Endodermal cell (in vitro differentiated cells): Measurements from ENCODE around the gene GSE1. TPM values are rescaled to one million over a fixed set of nuclear protein-coding genes. Genes with fewer than 3 reads are reported as not detected.

Experiments
- DNase-seq: peaks from one replicate; pipeline ENCODE4 v3.0.0-alpha.2; 2017
- H3K27ac ChIP-seq: 2 replicates; pipeline ENCODE4 v1.5.1; 2013; ENCODE audit warnings: mild to moderate bottlenecking, low read depth, low read length, moderate library complexity
- H3K27me3 ChIP-seq: 2 replicates; pipeline ENCODE4 v1.6.1; 2013; ENCODE audit warnings: mild to moderate bottlenecking, low read length, moderate library complexity; ENCODE audit not compliant: insufficient read depth, control insufficient read depth, poor library complexity, severe bottlenecking
- H3K36me3 ChIP-seq: 2 replicates; pipeline ENCODE4 v1.7.0; 2013; ENCODE audit warnings: mild to moderate bottlenecking, low read length, moderate library complexity; ENCODE audit not compliant: control insufficient read depth, insufficient read depth
- H3K4me1 ChIP-seq: one replicate; pipeline ENCODE4 v1.7.0; 2013; ENCODE audit warnings: low read length; ENCODE audit not compliant: control insufficient read depth, insufficient read depth
- H3K4me3 ChIP-seq: 2 replicates; pipeline ENCODE4 v1.5.1; 2013; ENCODE audit warnings: mild to moderate bottlenecking, low read length, moderate library complexity
- H3K9ac ChIP-seq: 2 replicates; pipeline ENCODE4 v1.6.1; 2013; ENCODE audit warnings: mild to moderate bottlenecking, low read length, moderate library complexity; ENCODE audit not compliant: poor library complexity, severe bottlenecking; ENCODE audit errors: extremely low read depth
- H3K9me3 ChIP-seq: 2 replicates; pipeline ENCODE4 v1.6.1; 2013; ENCODE audit warnings: mild to moderate bottlenecking, low read length, moderate library complexity; ENCODE audit not compliant: control insufficient read depth
- H3K27ac Mint-ChIP-seq: 2 replicates; pipeline ENCODE4 v1.8.0; 2020; ENCODE audit warnings: mixed read lengths
- H3K27me3 Mint-ChIP-seq: 2 replicates; pipeline ENCODE4 v1.8.0; 2021; ENCODE audit warnings: mild to moderate bottlenecking, mixed read lengths; ENCODE audit not compliant: insufficient read depth
- H3K36me3 Mint-ChIP-seq: 2 replicates; pipeline ENCODE4 v1.8.0; 2020; ENCODE audit warnings: low read depth, mixed read lengths
- H3K4me1 Mint-ChIP-seq: 2 replicates; pipeline ENCODE4 v1.8.0; 2020; ENCODE audit warnings: mixed read lengths
- H3K4me3 Mint-ChIP-seq: 2 replicates; pipeline ENCODE4 v1.8.0; 2020; ENCODE audit warnings: mild to moderate bottlenecking, moderate library complexity, mixed read lengths
- H3K9me3 Mint-ChIP-seq: 2 replicates; pipeline ENCODE4 v1.8.0; 2020; ENCODE audit warnings: mild to moderate bottlenecking, mixed read lengths
- WGBS, 2 experiments: methylation state at CpG; one replicate each; pipeline versions ENCODE4 v1.1.5 to v1.1.7; 2013; ENCODE audit warnings: missing lambda C conversion rate in 2 of 2, mixed read lengths in 1 of 2; ENCODE audit not compliant: insufficient coverage in 1 of 2, insufficient read length in 1 of 2; 5-methylcytosine and 5-hydroxymethylcytosine counted together
- total RNA-seq, 2 donors: library from RNA; stranded (reverse); fragmentation: NEBNext Ultra II Directional in 1 of 2; extraction: Animal tissue kit (Norgen Biotek cat#: 25700) in 1 of 2; gene quantifications; 2 replicates in 1 of 2; 3 replicates in 1 of 2; pipeline ENCODE4 v1.2.1, GENCODE V29; 2021
- TF ChIP-seq, protein P1 (sequence below): fragments of 200-600 bp; sonication (generic); conservative IDR thresholded peaks from 2 replicates; pipeline ENCODE4 v1.5.0; 2021; ENCODE audit warnings: antibody characterized with exemption, mild to moderate bottlenecking

Gene GSE1
- total RNA-seq, 2 donors from 2014 or later = 108 to 128 TPM

DNA sequence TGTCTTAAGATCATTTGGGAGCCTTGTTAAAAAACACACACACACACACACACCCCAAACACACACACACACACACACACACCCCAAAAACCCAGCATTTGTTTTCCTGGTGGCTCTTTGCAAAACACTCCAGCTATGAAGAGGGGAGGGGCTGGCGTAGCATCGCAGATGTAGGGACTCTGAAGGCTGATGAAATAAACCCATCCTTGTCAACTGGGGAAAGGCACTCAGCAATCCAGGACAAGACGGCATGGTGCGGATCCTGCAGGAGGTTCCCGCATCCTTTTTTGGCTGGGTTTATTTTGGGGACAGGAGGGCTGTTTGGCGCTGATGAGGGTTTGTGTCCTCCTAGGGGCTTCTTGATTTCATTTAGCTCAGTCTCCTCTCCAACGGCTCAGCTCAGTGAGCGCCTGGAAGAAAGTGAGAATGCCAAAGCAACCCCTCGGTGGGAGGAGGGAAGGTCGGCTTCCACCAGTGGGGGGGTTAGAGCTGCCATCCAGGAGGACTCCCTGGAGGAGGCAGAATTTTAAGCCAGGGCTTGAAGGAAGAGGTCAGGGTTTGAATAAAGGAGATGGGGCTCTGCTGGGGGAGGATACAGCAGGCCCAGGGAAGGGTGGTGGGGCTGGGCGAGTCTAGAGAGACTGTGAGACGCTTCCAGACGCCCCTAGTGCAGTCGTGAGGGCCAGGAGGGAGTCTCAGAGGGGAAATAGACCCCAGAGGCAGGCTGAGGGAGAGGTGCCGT, 12.4 kb upstream of the GSE1 start:
- peaks cover 5% of the 10 kb centered on the region for H3K36me3 Mint-ChIP-seq
- H3K27me3 Mint-ChIP-seq = no peaks in the 10 kb centered on the region
- H3K9ac ChIP-seq = no peak overlapping the region
- H3K4me3 ChIP-seq = no peak overlapping the region
- H3K27me3 ChIP-seq = no peaks in the 10 kb centered on the region
- DNase-seq = peak; percentile 64
- H3K4me1 Mint-ChIP-seq = peaks cover 34% of the 10 kb centered on the region
- H3K4me1 ChIP-seq = peaks cover 18% of the 10 kb centered on the region
- no peak overlapping the region for H3K4me3 Mint-ChIP-seq
- H3K27ac Mint-ChIP-seq = peak overlapping the region; percentile 64
- no peaks in the 10 kb centered on the region for H3K9me3 Mint-ChIP-seq
- WGBS, 2 experiments = 58 to 68% methylated on average over 7 to 15 of the region's 15 CpGs
- H3K36me3 ChIP-seq = no peaks in the 10 kb centered on the region
- no peak overlapping the region for H3K27ac ChIP-seq
- TF ChIP-seq, protein P1, sequence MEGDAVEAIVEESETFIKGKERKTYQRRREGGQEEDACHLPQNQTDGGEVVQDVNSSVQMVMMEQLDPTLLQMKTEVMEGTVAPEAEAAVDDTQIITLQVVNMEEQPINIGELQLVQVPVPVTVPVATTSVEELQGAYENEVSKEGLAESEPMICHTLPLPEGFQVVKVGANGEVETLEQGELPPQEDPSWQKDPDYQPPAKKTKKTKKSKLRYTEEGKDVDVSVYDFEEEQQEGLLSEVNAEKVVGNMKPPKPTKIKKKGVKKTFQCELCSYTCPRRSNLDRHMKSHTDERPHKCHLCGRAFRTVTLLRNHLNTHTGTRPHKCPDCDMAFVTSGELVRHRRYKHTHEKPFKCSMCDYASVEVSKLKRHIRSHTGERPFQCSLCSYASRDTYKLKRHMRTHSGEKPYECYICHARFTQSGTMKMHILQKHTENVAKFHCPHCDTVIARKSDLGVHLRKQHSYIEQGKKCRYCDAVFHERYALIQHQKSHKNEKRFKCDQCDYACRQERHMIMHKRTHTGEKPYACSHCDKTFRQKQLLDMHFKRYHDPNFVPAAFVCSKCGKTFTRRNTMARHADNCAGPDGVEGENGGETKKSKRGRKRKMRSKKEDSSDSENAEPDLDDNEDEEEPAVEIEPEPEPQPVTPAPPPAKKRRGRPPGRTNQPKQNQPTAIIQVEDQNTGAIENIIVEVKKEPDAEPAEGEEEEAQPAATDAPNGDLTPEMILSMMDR = no peak
- no peaks in the 10 kb centered on the region for H3K9me3 ChIP-seq

DNA sequence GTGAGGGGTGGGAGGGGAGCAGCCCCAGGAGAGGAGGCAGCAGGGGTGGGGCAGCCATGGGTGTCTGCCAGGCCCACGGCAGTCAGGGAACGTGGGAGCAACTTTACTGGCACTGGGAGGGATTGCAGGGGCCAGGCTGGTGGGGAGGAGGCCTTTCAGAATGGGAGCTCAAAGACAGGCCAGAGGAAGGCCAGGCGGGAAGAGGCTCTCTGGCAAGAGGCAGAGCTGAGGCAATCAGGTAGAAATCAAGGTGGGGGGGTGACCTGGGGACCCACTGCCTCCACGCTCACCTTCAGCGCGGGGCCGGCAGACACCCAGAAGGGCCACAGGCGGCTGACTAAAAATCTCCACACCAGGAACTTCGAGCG, 11.9 kb upstream of the GSE1 start:
- Histone ChIP-seq H3K9ac (no peak overlapping the region), H3K9me3 (no peaks in the 10 kb centered on the region), H3K4me3 (no peak overlapping the region), H3K27me3 (no peaks in the 10 kb centered on the region), H3K4me1 (peaks cover 21% of the 10 kb centered on the region), H3K27ac (no peak overlapping the region), H3K36me3 (no peaks in the 10 kb centered on the region)
- no peaks in the 10 kb centered on the region for H3K27me3 Mint-ChIP-seq
- TF ChIP-seq, protein P1 = no peak
- peaks cover under 1% of the 10 kb centered on the region for H3K36me3 Mint-ChIP-seq
- peak overlapping the region; percentile 64 for H3K27ac Mint-ChIP-seq
- peaks cover 39% of the 10 kb centered on the region for H3K4me1 Mint-ChIP-seq
- H3K4me3 Mint-ChIP-seq = no peak overlapping the region
- H3K9me3 Mint-ChIP-seq = no peaks in the 10 kb centered on the region
- peak; percentile 60 for DNase-seq
- WGBS, 2 experiments = 85 to 93% methylated on average over 8 to 10 of the region's 10 CpGs

GRCh38 chr16:85601730-85602401, 11.3 kb upstream of the GSE1 start:
- Histone ChIP-seq H3K4me1 (peaks cover 26% of the 10 kb centered on the region), H3K9ac (no peak overlapping the region), H3K9me3 (no peaks in the 10 kb centered on the region), H3K4me3 (no peak overlapping the region), H3K27me3 (no peaks in the 10 kb centered on the region), H3K27ac (peak overlapping the region; percentile 47), H3K36me3 (no peaks in the 10 kb centered on the region)
- H3K36me3 Mint-ChIP-seq = no peaks in the 10 kb centered on the region
- 57 to 64% methylated on average over 22 to 30 of the region's 30 CpGs for WGBS, 2 experiments
- H3K4me3 Mint-ChIP-seq = no peak overlapping the region
- H3K4me1 Mint-ChIP-seq = peaks cover 40% of the 10 kb centered on the region
- H3K27ac Mint-ChIP-seq = no peak overlapping the region
- peak; percentile 72 for DNase-seq
- H3K9me3 Mint-ChIP-seq = no peaks in the 10 kb centered on the region
- H3K27me3 Mint-ChIP-seq = no peaks in the 10 kb centered on the region
- TF ChIP-seq, protein P1 = no peak
